Lower leg skin (tissue), 3 donors: ENCODE results near the gene KLK5.

Experiments used
- POLR2A ChIP-seq, 2 donors: fragments of 450-650 bp; IDR thresholded peaks; one replicate each; pipeline ENCODE4 v1.6.1; 2016 to 2017; ENCODE audit warnings: antibody characterized with exemption in 2 of 2, mild to moderate bottlenecking in 1 of 2, moderate library complexity in 1 of 2
- TF ChIP-seq, protein P1 (sequence below), 3 donors: fragments of 450-650 bp; IDR thresholded peaks; one replicate each; pipeline ENCODE4 v1.5.1; 2016; ENCODE audit warnings: antibody characterized with exemption in 3 of 3, mild to moderate bottlenecking in 3 of 3, moderate library complexity in 2 of 3

GRCh38 chr19:50952910-50953309 is at the start of gene KLK5:
- TF ChIP-seq, protein P1, sequence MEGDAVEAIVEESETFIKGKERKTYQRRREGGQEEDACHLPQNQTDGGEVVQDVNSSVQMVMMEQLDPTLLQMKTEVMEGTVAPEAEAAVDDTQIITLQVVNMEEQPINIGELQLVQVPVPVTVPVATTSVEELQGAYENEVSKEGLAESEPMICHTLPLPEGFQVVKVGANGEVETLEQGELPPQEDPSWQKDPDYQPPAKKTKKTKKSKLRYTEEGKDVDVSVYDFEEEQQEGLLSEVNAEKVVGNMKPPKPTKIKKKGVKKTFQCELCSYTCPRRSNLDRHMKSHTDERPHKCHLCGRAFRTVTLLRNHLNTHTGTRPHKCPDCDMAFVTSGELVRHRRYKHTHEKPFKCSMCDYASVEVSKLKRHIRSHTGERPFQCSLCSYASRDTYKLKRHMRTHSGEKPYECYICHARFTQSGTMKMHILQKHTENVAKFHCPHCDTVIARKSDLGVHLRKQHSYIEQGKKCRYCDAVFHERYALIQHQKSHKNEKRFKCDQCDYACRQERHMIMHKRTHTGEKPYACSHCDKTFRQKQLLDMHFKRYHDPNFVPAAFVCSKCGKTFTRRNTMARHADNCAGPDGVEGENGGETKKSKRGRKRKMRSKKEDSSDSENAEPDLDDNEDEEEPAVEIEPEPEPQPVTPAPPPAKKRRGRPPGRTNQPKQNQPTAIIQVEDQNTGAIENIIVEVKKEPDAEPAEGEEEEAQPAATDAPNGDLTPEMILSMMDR (IDR thresholded peaks at IDR 0.05), result no peak
- no peak for TF ChIP-seq POLR2A (IDR thresholded peaks at IDR 0.05)
